GM12801 (cell line): ENCODE data around the gene ZSCAN29.

Experiments
- TF ChIP-seq, protein P1 (sequence below): IDR thresholded peaks from one replicate; pipeline ENCODE4 v1.5.1; 2011; ENCODE audit warnings: control low read depth; ENCODE audit not compliant: insufficient read length; ENCODE audit errors: extremely low read depth

ZSCAN29 gene

GRCh38 chr15:43370975-43371974 lies at the start of gene ZSCAN29, which contains the start of gene TUBGCP4:
ZSCAN29 (minus strand) TSS chr15:43371043; CDS start chr15:43369913, 1,130 bp downstream.
TUBGCP4 (plus strand) TSS chr15:43371101; CDS start chr15:43371355, 254 bp downstream.
- TF ChIP-seq, protein P1, sequence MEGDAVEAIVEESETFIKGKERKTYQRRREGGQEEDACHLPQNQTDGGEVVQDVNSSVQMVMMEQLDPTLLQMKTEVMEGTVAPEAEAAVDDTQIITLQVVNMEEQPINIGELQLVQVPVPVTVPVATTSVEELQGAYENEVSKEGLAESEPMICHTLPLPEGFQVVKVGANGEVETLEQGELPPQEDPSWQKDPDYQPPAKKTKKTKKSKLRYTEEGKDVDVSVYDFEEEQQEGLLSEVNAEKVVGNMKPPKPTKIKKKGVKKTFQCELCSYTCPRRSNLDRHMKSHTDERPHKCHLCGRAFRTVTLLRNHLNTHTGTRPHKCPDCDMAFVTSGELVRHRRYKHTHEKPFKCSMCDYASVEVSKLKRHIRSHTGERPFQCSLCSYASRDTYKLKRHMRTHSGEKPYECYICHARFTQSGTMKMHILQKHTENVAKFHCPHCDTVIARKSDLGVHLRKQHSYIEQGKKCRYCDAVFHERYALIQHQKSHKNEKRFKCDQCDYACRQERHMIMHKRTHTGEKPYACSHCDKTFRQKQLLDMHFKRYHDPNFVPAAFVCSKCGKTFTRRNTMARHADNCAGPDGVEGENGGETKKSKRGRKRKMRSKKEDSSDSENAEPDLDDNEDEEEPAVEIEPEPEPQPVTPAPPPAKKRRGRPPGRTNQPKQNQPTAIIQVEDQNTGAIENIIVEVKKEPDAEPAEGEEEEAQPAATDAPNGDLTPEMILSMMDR, result no peak

GRCh38 chr15:43420435-43420834 lies 49.6 kb upstream of the ZSCAN29 start:
- TF ChIP-seq, protein P1, result no peak

- TF ChIP-seq, protein P1, result no peak
Observed at GRCh38 chr15:43414196-43414595, 43.4 kb upstream of the ZSCAN29 start.

GRCh38 chr15:43412096-43412495 lies 41.3 kb upstream of the ZSCAN29 start:
- TF ChIP-seq, protein P1, result no peak

- TF ChIP-seq, protein P1, result no peak
Observed at GRCh38 chr15:43410572-43411214, 39.9 kb upstream of the ZSCAN29 start.

- TF ChIP-seq, protein P1, result no peak
Observed at GRCh38 chr15:43408789-43409188, 37.9 kb upstream of the ZSCAN29 start.

DNA sequence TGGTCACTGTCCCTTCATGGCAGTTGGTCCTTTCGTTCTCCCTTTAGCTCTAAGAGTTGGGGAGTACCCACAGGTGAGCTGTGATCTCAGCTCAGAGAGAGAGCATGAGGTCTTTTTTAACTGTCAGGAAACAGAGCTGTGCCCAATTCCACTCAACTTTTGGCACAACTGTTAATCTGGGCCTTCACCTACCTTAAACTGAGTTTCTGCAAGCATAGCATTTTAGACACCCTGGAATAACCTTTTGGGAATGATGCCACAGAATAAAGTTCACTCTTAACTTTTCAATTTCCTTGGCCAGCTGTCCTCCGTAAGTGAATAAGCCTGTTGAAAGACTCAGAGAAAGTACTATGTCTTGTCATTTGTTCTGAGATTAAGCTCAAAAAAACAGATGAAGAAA lies 36.0 kb upstream of the ZSCAN29 start:
- TF ChIP-seq, protein P1, result no peak
